Measurements from ENCODE around the gene TVP23A. TPM values are rescaled to one million over a fixed set of nuclear protein-coding genes. Genes with fewer than 3 reads are reported as not detected.
"Not testable (repeated sequence)": the region's sequence is repeated elsewhere in the genome, so short reads cannot be mapped to it uniquely, and the experiment has no call there.

TVP23A gene
- polyA plus RNA-seq, 10 donors, result 2.1 to 5.0 (median 3.0) TPM

DNA sequence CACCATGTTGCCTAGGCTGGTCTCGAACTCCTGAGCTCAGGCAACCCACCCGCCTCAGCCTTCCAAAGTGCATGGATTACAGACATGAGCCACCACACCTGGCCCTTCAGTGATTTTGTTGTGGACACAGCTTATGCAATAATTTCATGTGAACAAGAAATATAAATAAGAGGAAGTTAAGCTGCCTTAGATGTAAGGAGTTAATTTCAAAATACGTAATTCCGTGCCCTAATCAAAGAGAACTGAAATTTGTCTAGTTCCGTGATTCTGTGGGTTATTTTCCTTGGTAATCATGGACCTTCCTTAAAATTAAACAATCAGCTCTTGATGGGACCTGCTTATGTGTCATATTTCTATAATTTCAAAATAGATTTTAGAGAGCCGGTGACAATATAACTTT, 11.9 kb downstream of the TVP23A start:
- no peak for DNase-seq

DNA sequence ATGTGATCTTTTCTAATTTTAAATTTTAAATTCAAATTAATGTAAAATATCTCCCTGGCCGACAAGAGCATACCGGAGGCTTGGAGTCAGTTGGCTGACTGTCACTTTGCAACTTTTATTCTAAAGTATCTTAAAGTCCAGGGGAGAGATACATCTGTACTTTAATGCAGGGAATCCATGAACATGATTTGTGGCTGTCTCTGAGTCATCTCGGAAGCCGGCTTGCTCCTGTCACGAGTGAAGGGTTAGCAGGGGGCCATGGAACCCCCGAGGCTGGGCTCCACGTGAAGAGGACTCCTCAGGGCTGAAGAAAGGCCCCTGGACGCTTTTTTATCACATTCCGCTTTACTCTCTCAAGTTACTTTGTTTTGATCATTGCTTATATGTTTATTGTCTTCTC, 13.3 kb downstream of the TVP23A start:
- no peak for DNase-seq

DNA sequence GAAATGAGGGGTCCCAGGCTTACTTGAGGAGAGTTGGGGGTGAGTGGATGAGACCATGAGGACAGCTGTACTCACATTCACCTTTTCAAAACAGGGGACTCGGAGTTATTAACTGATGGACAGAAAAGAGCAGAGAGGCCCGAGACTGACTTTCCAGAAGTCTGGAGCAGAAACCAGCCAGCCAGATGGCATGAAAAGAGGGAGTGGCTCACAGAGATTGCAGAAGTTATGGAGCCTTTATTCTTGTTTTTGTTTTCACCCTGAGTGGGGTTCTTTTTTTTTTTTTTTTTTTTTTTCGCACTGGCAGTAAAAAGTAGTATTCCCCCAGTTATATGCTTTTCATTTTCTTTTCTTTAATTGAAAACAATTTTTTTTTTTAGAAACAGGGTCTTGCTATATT, 18.9 kb downstream of the TVP23A start:
- no peak for DNase-seq

DNA sequence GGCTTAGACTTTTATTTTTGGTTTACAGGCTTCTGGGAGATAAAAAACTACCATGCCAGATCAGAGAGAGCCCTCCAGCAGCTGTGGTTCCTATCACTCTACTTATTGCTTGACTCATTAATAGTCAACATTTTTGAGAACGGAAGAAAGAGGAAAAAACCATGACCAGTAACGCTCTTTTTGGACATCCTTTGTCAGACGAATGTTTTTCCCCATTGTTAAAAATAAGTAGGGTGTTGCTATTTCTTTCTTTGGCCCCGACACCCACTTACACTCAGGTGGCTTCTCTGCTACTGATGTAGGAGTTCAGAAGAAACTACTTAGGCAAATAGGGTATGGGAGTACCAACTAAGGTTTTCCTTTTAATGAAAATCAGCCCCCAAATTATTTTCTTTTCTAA, 27.5 kb downstream of the TVP23A start:
- DNase-seq, result no peak

DNA sequence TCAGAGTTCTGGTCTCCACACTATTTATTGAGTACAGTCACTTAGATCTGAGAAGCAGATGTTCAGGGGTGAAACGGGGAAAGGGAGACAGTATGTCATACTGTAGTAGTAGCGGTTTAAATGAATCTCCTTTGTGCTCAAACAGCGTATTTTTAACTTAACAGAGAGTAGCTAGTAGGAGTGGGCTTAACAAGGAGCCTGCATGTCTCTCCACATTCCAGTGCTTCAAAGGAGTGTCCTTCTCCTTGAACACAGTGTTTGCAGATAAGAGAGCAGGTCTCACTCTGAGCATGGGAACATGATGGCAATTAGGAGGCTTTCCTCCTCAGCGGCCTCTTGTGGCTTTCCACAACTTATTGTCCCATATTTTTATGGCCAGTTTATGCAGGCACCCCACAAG, 30.0 kb downstream of the TVP23A start:
- DNase-seq, result not testable (repeated sequence)

DNA sequence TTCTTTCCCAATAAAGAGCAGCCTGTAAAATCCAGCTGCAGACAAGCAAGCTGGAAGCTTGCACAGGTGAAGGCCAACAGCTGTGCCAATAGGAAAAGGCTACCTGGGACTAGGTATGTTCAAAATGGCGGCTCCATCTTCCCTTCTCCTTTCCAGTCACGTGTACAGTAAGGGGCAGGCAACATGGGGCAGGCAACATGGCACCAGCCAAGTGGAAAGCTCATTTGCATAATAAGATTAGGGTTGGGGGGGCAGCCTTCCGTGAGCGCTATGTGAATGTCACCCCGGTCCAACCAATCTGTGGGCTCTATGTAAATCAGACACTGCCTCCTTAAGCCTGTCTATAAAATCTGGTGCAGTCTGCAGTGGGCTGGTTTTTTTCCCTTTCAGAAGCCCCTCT, 31.3 kb downstream of the TVP23A start:
- no peak for DNase-seq

DNA sequence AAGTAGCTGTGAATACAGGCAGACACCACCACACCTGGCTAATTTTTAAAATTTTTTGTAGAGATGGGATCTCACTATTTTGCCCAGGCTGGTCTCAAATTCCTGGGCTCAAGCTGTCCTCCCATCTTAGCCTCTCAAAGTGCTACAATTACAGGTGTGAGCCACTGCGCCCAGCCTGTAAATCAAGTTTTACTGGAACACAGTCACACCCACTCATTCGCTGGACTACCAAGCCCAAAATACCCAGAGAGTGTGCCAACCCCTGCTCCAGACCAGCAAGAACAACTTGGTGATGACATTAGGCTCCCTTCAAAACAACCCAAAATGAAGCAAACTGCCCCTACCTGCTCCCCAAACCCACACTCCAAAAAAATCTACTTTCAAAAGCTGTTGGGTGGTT, 36.0 kb downstream of the TVP23A start:
- DNase-seq, result no peak

DNA sequence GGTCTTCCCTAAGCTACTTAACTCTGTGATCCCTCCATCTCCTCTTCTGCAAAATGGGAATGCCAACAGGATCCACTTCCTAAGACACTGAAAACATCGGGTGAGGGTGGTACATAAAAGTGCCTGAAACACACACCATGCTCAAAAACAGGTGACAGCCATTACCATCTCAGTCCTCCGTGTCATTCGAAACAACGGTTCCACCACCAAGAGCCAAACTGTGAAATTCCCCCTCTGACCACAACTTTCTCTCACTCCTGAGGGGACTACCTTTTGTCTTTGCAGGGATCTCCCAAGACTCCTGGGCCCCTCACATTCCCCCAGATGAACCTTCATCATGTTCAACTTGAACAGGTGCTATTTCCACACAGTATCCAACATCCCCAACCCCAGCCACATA, 38.0 kb downstream of the TVP23A start:
- no peak for DNase-seq

DNA sequence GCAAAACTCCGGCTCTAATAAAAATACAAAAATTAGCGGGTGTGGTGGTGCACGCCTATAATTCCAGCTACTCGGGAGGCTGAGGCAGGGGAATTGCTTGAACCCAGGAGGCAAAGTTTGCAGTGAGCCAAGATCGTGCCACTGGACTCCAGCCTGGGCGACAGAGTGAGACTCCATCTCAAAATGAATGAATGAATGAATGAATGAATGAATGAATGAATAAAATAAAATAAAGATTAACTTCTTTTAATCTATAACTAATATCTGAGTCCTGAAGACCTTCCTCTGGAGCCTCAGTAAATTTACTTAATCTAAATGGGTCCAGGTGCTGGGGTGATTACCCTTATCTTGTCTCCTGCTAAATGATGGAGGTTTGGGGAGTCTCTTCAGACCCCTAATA, 38.7 kb downstream of the TVP23A start:
- not testable (repeated sequence) for DNase-seq

DNA sequence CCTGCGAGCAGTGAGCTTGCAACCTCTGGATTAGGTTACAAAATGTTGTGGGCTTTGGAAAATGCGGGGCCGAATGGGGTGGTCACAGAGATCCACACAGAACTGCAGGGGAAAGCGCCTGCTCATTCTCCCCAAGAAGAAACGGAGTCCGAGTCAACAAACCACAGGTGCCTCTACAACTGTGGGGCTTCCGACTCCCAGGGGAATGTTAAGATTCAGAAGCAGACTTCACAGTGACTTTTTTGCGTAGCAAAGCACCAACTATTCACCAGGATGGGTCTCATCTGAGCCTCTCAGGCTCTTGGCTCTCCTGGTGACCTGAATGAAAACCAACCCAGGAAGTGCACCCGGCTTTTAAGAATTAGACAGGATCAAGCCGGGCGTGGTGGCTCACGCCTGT, 41.2 kb downstream of the TVP23A start:
- DNase-seq, result no peak

DNA sequence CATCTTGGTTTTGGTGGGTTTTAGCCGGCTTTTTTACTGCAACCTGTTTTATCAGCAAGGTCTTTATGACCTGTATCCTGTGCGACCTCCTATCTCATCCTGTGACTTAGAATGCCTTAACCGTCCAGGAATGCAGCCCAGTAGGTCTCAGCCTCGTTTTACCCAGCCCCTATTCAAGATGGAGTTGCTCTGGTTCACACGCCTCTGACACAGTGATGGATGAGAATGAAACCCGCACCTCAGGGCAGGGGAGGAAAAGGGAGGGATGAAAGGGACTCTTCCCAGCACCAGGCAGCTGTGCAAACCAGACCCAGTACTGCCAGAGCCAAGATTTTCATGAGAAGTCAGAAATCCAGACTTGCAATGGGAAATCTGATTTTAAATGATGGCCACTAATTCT, 41.7 kb downstream of the TVP23A start:
- DNase-seq, result not testable (repeated sequence)

DNA sequence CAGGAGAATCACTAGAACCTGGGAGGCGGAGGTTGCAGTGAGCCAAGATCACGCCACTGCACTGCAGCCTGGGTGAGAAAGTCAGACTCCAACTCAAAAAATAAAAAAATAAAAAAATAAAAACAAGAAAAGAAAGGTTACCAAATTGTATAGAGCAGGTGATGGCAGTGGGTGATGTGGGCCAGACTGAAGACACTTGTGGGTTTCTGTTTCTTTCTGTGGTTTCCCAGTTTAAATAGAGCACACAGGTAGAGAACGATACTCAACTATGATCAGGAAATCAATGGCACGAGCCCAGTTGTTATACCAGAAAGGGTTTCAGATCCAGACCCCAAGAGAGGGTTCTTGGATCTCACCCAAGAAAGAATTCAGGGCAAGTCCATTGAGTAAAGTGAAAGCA, 42.3 kb downstream of the TVP23A start:
- DNase-seq, result no peak

DNA sequence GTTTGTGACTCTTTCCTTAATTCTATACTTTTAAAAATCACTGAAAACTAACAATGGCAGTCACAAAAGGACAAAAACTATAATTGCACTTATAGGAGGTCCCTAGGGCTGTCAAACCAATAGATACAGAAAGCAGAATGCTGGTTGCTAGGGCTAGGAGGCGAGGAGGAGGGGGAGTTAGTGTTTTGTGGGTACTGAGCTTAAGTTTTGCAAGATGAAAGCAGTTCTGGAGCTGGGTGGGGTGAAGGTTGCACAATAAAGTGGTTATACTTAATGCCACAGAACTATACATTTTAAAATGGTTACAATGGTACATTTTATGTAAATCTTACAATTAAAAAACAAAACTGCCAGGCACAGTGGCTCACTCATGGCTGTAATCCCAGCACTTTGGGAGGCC, 47.7 kb downstream of the TVP23A start:
- no peak for DNase-seq

DNA sequence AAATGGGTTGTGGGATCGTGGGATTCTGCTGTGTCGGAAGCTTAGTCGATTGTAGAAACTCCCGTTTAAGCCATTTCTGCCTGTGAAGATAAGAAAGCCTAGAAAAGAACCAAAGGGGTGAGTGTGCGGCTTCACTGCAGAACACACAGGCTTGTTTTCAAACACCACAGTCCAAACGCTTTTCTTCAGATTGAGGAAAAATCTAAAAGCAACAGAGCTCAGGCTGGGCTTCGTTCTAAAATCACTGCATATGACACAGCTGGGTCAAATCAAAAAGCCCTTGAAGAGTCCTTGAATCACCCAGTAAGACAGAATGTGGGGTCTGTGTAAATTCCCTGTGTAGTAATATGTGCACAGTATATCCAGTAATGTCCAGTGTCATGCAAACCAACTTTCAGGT, 49.2 kb downstream of the TVP23A start:
- DNase-seq, result no peak

DNA sequence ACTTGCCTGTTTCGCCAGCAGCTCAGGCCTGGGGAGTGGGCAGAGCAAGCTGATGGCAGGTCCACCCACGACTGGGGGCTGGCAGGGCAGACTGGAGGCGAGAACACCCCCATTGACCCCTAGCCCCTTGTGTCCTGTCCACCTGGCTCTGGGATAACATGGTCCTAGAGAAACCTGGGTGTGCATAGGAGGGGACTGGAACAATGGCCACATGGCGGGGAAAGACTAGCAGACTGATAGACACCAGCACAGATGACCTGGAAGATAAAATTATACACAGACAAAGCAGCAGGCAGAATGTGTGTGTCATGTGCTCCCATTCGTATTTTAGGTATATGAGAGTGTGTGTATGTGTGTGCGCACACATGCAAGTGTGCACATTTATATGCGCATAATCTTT, 51.5 kb downstream of the TVP23A start:
- no peak for DNase-seq

DNA sequence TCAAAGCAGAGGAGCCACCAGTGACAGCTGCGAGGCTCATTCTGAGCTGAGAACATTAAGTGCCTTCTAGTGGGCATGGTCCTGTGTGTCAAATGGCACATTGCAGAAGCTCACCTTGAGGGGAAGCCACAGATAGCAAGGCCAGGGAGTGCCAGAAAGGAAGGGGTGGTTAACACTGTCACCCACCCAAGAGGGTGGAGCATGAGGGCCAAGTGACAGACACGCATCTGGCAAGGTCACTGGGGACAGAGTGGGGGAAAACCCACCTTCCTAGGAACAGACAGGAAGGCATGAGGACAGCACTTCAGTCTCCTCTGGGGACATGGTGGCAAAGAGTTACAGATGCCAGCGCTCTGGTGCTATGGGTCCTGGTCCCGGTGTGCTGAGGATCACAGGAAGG, 52.8 kb downstream of the TVP23A start:
- no peak for DNase-seq

DNA sequence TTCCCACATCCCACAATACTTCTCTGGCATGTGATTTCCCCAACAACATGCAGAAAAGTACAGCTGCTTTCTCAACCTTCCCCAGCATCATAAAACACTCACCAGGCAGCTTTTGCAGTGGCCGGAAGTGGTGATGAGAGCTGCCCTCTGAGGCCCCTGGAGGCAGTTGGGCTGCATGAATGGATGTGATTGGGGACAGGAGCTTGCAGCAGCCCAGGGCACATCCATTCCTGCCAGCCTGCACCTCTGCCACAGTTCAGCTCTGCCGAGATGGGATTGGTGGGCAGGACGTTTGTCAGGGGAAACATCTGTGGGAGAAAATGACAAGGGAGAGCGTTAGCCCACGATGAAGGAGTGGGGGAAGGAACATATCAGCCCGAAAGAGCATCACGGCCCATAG, 55.1 kb downstream of the TVP23A start:
- no peak for DNase-seq

DNA sequence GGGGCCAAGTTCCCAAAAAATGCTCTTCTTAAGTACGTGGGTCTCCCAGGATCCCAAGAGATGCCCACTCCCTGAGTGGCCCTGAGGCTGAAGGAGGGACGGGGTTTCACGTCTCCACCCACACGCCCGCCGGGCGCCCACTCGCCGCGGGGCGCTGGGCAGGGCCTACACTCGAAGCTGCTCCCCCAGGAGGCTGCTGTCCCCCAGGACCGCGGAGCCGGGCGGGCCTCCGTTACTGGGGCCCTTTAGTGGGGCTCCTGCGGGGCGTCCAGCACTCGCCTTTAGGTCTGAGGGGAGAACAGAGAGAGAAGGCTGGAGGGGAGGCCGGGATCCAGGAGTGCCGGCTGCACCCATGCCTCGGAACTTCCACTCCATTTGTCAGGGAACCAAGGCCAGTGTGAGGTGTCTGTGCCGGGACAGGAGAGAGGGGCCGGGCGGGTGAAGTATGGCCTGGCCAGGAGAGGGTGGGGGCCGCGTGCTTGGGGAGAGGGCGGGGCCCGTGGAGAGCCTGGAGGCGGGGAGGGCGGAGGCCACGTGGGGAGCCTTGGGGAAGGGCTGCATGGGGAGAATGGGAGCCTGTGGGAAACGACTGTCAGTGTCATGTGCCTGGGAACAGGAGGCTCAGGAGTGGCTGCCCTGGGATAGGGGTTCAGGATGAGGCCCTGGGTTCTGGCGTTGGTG, 56.1 kb downstream of the TVP23A start:
- no peak for DNase-seq

DNA sequence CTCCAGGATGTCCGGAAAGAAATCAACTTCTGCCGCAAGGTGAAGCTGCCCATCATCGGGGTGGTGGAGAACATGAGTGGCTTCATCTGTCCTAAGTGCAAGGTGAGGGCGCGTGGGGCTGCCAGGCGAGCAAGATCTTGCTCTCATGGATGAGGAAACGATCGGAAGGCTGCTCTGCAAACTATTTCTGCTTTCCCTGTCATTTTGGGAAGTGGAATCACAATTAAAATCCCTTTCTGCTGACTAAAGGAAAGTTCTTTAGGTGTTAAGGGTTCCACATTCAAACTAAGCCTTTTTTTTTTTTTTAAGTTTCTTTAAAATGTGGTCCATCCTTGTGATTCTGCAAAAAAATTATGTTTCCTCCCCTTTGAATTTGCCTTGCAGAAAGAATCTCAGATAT, 57.2 kb downstream of the TVP23A start:
- no peak for DNase-seq

DNA sequence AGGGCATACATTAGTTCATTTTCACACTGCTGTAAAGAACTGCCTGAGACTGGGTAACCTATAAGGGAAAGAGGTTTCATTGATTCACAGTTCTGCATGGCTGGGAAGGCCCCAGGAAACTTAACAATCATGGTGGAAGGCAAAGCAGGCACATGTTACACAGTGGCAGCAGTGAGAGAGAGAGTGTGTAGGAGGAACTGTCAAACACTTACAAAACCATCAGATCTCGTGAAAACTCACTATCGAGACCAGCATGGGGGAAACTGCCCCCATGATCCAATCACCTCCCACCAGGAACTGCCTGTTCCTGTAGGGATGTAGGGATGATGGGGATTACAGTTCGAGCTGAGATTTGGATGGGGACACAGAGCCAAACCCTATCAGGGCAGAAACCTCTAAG, 57.7 kb downstream of the TVP23A start:
- no peak for DNase-seq

DNA sequence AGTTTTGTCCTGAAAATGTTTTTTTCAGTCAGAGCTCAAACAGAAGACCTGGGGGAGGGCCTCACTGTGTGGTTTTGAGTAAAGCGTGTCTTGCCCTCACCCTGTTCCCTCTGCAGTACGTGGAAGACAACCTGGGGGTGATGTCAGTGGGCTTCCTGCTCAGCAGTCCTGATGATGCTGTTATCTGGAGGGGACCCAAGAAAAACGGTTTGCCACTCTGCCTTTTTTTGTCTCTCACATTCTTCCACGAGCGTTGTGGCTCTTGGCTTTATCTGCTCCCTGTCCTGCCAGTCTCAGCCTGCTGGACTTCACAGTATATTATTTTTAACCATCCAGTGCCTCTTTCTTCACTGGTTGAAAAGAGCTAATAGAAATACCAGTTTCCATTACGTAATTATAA, 62.0 kb downstream of the TVP23A start:
- no peak for DNase-seq

DNA sequence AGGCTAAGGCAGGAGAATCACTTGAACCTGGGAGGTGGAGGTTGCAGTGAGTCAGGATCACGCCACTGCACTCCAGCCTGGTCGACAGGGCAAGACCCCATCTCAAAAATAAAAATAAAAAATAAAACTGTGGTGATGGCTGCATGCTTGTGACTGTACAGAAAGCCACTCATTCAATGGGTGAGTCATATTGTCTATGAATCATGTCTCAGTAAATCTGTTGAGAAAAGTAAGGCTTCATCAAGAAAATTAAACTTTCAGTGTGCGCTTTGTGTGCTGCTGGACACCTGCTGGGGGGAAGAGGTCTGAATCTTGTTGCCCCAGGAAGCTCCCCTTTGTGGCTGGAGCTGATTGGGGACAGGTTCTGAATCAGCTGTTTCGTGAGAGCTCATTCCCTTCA, 63.7 kb downstream of the TVP23A start:
- no peak for DNase-seq

DNA sequence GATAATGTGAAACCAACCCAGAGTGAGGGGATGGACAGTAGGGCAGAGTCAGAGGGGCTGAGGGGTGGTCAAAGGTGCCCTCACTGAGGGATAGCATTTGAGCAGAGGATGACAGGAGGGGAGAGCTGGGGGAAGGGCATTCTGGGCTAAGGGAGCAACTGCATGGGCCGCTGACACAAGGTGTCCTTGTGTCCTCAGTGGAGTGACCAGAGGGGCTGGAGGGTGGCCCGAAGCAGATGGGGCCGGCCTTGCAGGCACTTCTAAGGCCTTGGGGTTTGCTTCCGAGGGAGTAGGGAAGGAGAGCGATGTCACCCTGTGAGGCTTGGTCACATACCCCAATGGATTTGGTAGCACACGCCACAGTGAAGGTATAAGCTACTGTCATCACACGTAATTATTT, 64.9 kb downstream of the TVP23A start:
- DNase-seq, result no peak

DNA sequence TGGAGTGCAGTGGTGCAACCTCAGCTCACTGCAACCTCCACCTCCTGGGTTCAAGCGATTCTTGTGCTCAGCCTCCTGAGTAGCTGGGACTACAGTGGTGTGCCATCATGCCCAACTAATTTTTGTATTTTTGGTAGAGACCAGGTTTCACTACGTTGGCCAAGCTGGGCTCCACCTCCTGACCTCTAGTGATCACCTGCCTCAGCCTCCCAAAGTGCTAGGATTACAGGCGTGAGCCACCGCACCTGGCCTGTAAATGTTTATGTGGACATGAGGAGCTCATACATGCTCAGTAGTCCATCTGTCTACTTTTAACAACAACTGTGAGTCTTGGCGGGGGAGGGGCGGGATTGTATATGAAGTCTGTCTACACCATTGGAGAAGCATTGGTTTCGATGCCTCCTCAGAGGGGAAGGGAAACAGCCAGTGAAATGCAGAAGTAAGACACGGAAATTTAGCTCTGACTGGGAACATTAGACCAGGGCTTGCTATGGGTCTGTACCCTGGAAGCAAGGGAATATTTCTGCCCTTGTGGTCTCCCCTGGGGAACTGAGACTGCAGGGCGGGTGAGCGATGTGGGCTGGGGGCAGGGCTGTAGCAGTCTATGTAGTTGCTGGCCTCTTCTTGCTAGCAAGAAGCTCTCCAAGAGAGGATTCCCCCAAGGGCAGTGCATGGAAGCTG, 65.6 kb downstream of the TVP23A start:
- DNase-seq, result peak in 1 of 3 donors; percentile 52

All from muscle of back (tissue), 11 donors.